HuH-7 (cell line): ENCODE data around the gene DPEP2.
"Not testable (repeated sequence)": the region's sequence is repeated elsewhere in the genome, so short reads cannot be mapped to it uniquely, and the experiment has no call there.

Experiments used
- DNase-seq: peaks from one replicate; pipeline ENCODE4 v3.0.0; 2011; ENCODE audit warnings: low spot score

The DPEP2 gene

DNA sequence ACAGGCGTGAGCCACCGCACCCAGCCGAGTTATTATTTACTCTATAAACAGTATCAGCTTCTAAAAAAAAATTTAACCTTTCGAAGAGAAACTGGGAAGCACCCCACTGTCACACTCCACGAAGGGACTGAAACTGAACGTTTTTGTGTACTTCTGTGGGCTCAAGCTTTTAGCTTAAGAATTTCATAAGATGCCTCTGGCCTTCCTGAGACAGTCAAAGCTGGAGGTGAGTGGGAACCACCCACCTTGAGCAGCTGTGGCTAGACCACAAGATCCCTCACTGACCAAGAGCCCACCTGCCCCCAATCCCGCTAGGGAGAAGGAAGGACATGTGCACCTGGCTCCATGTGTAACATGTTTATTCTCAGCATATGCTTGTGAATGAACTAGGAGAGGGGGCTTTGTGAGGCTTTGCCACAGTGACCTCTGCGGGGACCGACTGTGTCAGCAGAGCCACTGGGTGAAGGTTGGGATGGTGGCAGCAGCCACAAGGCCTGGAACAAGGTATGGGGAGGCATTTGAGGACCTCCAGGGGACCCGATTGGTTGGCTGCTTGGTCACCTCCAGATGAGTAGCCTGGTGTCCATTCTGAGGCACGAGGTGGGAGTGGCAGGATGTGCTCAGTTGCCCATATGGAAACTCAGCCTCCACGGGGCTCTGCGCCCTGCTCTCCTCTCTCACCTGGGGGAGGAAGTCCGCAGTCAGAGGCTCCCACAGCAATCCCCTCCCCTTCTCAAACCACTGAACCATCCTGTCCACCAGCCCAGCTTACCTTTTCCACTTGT is 23.8 kb downstream of the DPEP2 start:
- no peak for DNase-seq

DNA sequence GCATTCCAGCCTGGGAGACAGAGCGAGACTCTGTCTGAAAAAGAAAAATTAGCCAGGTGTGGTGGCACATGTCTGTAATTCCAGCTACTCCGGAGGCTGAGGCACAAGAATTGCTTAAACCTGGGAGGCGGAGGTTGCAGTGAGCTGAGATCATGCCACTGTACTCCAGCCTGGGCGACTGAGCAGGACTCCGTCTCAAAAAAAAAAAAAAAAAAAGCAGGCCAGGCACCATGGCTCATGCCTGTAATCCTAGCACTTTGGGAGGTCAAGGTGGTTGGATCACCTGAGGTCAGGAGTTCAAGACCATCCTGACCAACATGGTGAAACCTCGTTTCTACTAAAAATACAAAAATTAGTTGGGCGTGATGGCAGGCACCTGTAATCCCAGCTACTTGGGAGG is 27.0 kb downstream of the DPEP2 start:
- DNase-seq: not testable (repeated sequence)

DNA sequence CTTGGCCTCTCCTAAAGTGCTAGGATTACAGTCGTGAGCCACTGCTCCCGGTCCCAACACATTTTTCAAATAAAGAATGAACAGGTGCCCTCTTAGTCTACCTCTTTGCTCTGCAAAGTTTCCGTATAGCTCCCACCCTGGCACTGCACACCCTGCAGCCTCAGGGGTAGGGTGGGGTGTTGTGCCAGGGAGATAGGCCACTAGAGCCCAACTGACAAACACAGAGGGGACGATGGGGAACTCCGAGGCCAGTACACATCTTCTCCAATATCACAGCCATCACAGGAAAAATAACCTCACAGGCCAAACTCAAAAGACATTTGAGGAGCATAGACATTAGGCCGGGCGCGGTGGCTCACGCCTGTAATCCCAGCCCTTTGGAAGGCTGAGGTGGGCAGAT is 28.2 kb downstream of the DPEP2 start:
- DNase-seq: no peak

DNA sequence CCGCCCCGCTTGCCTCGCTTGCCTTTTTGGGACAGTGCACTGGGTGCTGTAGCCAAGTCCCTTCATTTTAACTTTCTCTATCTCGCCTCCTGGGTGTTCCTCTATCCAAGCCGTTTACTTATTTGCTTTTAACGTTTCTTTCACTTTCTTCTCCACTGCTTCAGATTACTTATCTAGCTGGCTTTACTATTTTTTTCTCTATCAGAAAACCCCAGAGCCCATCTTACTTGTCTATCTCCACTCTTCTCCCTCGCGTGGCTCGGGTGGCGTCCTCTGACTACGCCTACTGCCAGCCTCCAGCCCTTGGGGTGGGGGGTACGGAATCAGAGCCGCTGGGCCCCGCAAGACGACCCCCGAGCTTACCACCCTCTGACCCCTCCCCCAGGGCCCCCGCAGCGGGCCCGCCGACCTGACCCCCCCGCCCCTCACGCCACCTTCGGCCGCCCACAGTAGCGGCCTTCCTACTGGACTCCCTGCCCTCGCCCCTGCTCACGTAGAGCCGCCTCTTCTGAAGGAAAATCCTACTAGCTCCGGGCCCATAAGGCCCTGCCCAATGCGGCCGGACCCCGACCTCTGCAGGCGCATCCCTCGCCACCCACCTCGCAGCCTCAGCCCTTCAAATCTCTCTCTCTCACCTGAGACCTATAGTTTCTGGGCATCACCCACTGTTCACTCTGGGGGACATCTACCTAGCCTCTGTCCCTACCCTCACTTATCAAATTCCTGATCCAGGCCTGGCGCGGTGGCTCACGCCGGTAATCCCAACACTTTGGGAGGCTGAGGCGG is 29.8 kb downstream of the DPEP2 start:
- DNase-seq: peak; percentile 73

DNA sequence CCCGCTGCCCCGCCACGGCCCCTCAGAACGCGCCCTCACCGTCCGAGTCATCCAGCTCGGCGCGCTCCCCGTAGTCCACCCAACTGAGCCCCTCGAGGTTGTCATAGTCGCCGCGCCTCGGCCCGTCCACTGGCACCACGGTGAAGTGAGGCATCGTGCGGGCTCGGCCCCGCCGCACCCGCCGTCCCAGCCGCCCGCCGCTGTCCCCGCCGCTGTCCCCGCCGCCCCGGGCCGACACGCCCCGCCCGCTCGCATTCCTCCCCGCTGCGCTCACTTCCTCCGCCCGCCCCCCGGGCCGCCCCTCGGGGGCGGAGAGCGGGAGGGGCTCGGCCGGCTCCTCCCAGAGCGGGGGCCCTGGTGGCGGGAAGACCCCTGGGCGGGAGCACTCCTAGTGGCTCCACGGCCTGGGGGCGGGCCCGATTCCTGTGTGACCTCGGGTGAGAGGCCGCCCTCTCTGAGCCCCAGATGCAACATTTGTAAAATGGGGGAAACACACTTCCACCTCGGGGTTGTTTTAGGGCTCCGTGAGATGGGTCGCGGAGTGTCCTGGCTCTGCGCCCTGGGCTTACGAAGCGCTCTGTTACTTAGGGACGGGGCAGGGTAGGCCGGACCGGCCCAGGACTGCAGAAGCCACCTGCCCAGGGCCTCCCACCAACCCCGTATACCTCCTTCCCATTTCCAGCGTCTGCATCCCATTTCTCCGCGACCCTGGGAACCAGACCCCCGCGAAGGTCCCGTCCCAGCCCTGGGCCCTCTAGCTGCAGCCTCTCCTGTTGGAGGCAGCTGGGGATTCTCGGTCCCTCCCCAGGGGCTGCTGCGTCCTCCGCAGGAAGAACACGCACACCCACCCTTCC is 30.7 kb downstream of the DPEP2 start, which contains the start of gene SLC12A4:
TSS of gene SLC12A4 (minus strand) at position 238 of the 854 bp plus-strand sequence. CDS start at position 154, 84 bp downstream.
- DNase-seq: peak; percentile 99

DNA sequence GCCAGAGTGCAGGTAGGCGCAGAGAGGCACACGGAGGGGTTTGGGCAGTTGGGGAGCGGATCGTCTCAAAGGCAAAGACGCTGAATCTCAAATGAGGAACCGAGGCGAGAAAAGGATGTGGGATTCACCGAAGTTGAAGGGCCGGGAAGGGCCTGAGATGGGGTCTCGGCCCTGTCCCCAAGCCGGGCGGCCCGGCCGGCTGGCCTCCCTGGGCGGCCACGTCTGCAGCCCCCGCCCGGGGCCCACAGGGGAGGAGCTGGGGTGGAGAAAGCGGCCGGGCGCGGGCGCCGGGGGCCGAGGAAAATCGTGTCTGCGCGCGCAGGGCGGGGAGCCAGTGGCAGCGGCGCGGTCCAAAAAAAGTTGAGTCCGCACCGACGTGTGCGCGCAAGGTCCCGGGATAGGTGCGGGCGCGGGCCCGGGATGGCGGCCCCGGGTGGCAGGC is 31.3 kb downstream of the DPEP2 start:
- DNase-seq: peak; percentile 69

DNA sequence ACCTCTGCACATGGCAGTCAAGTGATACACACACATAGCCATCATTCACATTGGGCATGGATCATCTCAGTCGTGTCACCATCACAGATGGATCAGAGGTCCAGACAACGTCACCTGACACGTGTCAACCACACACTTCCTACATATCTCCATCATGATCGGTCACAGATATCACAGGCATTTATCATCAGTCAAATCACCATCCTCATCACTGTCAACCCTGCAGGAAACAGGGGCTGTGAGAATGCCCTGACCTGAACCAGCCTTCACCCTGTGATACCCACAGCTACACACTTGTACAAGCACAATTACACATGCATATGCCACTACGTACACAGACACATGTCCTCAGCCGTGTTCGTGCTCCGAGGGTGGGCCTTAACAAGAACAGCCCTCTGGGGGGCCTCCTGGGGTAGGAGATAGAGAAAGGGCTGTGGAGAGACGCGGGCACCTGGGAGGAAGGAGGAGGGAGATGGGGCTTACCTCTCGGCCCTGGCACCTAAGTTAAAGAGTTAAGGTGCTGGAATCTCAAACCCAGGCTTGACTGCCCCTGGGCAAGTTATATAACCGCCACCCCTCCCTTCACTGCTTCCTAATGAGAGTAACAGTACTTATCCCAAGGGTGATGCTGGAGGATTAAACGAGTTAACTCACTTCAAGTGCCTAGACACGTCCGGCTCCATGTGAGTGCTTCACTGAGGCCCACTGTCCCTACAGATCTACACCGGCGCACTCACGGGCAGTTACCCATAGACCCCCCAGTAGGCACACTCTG is 31.9 kb downstream of the DPEP2 start:
- no peak for DNase-seq

DNA sequence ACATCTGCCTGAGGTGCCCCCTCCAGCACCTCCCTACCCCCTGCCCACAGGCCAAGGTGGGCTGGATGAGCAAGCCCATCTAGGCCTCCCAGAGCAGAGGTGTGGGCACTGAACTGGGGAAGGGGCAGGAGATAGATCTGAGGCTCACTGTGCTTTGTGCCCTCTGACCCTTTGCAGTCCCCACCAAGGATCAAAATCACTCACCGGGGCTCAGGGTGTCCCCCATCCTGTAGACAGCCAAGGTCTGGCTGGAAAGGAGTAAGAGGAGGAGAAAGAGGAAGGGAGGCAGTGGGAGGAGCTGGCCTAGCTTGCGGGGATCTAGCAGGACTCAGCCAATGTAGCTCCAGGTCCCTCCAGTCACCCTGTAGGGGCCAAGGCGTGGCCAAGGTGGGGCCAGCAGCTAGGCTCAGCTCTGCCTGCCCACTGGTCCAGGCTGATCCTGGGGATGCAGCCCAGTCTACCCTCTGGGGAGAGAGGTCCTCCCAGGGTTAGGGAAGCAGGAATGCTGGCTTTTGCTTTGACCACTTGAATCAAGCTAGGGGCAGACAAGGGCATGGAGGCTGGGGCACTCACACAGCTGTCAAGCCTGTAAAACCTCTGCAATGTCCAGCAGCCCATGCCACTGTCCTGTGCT is 32.6 kb downstream of the DPEP2 start:
- DNase-seq: no peak

DNA sequence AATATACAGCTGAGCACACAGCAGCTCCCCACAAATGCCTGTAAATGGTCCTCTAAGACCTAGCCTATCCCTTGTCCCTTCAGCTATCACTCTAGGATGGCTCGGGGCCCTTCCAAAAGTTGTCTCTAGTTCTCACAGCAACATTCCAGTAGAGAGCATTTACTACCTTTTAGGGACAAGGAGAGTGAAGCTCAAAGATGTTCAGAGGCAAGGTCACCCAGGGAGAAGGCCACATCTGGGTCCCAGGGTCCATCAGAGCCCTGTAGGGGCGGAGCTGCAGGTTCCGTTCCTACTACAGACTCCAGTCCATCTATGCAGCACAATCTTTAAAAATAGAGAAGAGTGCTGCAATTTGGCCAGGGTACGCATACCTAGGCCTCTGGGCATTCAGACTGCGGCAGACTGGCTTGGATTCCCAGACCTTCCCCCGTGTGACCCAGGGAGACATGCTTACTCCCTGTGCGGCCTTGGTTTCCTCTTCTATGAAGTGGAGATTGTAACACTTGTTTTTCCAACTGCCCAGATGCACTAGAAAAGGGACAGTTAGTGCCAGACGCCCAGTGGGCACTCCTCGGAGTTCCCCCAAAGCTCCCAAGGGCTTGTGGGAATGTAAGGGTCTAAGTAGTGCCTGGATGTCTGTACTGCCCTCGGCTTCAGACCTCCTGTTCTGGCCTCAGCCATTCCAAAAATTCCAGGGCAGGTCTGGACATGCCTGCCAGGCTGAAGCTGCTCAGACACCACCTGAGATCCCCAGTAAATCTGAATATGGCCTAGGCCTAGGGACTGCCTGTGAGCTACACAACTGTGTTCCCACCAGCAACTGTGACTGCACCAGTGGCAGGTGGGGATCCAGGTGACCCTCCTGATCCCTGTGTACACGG is 33.4 kb downstream of the DPEP2 start:
- DNase-seq: no peak

DNA sequence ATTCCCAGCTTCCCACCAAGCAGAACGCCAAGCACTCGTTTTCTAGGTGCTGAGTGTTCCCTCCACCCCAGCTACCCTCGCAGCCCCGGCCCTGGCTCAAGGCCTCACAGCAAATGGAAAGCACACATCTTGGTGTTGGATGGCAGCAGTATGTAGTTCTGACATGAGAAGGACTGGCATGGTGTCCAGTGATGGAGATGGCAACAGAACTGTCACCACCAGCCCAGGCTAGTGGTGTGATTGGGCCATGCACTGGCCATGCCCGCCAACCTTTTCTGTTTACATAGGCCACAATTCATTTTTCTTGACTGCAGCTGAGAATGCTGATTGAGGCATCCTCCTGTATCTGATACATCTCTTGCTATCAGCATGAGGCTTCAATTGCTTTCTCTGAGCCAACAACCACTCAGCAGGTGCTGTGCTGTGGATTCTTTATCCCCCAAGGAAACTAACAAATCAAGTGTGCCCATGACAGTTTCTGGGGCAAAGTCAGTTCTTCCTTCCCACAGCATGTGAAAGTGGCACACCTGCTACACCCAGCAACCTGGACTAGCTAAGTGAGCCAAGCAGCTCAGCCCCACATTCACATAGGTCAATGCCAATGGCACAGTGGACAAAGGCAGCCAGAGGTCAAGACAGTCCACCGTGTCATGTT is 34.7 kb downstream of the DPEP2 start:
- DNase-seq: no peak

DNA sequence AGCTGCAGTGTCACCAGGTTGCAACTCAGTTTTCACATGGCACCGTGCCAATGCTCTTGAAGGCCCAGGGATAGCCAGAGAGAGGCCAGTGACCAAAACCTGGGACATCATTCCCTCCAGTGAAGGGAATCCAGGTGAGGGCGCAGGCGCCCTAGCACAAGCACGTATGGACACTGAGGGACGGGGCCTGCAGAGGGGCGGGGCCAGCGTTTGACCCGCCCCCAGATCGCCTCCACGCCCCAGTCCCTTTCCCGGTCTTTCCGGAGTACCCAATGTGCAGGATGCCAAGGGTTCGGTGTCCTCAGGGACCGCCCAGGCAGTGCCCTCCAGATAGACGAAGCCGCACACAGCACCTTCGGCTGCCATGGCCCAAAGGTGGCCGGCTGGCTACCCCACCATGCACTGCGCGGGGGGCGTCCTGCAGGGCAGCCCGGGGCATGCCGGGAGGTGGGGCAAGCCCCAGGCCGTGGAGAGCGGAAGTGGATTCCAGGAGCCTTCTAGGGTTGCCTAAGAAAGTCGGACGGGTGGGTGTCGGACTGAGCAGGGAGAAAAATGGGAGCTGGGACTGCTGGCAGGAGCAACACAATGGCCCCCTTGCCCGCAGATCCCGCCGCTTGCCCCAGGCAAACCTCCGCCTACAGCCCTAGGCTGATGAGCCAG is 35.5 kb downstream of the DPEP2 start:
- DNase-seq: no peak

DNA sequence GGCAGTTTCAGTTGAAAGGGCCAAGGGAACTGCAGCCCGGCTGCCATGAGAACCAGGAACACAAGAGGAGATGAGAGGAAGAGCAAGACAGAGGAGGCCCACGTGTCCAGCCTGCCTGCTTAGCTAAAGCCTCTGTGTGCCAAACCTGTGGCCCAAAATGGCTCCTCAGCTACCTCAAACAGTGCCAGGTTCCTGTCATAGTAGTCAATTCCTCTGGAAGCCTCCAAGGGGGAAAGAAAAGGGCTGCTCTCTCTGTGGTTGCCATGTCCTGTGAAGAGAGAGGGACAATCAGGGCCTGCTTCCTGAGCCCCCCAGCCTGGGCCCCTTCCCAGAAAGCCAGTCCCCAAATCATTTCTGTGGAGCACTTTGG is 36.0 kb downstream of the DPEP2 start:
- DNase-seq: no peak

DNA sequence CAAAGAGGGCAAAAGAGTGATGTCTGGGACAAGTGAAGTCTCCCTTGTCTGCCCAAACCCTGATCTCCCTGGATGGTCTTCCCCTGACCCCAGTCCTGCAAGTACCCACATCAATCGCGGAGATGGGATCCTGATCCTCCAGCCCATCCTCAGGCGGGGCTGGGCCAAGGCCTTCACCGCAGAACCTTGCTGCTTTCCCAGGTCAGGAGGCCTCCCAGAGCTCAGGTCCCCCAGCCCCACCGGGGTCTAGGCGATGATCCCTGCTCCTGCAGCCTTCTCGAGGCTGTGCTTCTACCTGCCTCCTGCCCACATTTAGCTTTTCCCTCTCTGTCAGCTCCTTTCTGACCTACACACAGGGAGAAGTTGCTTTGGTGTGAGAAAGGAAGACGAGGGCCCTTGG is 37.1 kb downstream of the DPEP2 start:
- DNase-seq: no peak

DNA sequence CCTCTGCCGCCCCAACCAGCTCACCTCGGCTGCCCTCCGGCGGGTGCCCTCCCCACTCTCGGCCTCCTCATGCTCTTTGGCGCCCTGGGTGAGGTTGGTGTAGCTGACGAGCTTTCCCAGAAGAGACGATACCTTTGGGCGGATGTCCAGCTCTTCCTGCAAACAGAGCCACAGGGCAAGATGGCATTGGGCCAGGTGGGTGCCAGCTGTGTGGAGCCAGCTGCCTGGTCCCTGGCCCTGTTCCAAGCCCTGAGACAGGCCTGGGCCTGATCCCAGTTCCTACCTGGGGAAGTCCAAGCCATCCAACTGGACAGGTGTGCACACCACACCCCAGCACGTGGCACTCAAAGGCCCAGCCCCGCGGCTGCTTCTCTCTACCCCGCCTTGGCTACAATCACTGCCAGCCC is 37.7 kb downstream of the DPEP2 start:
- DNase-seq: no peak

DNA sequence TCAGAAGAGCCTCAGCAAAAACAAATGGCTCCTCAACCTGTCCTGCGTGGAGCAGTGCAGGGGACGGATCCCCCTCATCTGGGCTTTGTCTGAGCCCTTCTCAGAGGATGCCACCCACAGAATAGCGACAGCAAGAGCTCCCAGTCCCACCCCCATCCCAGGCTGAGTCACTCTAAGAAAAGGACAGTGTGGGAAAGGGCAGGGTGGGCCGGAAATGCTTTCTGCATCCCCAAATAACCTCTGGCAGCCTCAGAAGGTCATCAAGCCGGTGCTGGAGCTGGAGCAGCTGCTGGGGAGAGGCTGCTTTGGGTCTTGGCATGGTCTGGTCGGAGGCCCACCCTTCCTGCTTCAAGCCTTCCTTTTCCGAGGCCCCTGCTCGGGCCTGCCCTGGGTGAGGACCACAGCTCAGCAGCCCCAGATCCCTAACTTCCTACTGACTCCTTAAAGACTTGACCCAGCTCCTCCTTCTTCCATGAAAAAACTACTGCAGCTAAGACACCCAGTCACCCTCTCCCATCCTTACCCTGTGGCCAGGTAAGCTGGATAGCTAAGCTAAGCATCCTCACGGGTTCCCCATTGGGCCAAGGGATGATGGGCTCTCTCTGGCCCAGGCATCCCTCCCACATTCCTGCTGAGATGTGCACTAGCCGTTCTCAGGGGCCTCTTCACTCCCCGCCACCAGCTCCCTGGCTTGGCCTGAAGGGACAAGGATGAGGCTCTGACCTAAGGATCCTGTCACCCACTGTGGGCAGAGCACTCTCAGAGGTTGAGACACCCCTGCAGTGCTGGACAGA is 39.6 kb downstream of the DPEP2 start:
- no peak for DNase-seq

DNA sequence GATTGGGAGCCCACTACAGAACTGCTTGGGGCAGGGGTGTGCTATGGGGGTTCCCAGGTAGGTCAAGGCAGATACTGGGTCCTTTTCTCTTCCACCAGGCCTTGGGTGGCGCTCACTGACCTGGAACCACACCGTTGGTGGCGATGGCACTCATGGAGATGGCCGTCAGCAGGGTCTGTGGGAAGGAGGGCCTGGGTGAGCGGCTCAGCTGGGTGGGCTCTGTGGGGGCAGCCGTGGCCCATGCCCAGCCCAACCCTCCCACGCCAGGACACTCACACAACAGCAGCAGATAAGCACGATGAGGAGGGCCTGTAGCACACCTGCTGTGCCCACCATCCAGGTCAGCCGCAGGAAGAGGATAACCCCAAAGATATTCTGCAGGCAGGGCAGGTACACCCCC is 41.7 kb downstream of the DPEP2 start:
- DNase-seq: no peak

DNA sequence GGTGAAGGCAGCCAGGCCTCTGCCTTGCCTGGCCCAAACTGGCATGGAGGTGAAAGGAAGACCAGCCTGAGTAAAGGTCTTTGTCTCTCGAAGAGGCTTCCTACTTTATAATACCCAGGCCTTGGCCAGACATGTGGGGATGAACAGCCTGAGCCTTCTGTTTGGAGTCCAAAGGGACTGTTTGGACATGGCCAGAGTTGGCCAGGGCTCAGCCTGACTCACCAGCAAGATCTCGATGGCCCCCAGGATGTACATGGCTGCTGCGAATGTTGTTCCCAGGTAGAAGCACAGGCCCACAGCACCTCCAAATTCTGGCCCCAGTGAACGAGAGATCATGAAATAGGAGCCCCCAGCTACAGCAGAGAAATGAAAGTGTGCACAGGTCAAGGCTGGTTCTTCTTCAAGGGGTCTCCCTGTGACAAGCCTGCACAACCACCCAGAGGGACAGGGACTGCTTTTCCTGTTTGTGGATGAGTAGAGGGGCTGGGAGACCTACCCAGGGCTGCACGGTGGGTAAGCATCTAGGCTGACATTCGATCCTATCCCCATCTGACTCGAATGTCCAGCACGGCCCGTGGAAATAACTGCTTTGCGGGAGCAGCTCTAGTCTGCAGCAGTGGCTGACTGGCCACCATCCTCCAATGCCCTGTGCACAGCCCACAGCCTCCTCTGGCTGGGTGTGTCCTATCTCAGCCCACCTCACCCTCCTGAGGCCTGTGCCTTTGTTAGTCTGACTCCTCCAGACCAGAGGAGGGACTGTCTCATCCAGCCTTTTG is 44.7 kb downstream of the DPEP2 start:
- DNase-seq: no peak
